Right ventricle myocardium inferior (tissue), 1 donor: ENCODE data around the gene WDR54. TPM values are rescaled to one million over a fixed set of nuclear protein-coding genes. Genes with fewer than 3 reads are reported as not detected.
"Not testable (repeated sequence)": the region's sequence is repeated elsewhere in the genome, so short reads cannot be mapped to it uniquely, and the experiment has no call there.

Source experiments
- ATAC-seq: fragments of 200-7000 bp; cut with Tn5 transposase; one replicate; pipeline ENCODE4 v1.9.1; 2020; ENCODE audit warnings: mild to moderate bottlenecking, moderate library complexity
- DNase-seq: peaks from one replicate; pipeline ENCODE4 v3.0.0; 2021; ENCODE audit errors: missing footprints
- intact Hi-C: fragments of 100-400 bp; cut with DNase I; formaldehyde crosslinking; loops from one replicate; pipeline ENCODE4 v1.11.0; 2022
- total RNA-seq: library from RNA; stranded (reverse); fragmentation: NEBNext Ultra II Directional; extraction: Animal tissue kit (Norgen Biotek cat#: 25700); gene quantifications from one replicate; pipeline ENCODE4 v1.2.1, GENCODE V29; 2021
- donor health status: DM: no; HTN: yes; CAD: no; lungs with severe emphysema.

WDR54 gene
- total RNA-seq, 1 donor from 2014 or later: 3.0 TPM

DNA sequence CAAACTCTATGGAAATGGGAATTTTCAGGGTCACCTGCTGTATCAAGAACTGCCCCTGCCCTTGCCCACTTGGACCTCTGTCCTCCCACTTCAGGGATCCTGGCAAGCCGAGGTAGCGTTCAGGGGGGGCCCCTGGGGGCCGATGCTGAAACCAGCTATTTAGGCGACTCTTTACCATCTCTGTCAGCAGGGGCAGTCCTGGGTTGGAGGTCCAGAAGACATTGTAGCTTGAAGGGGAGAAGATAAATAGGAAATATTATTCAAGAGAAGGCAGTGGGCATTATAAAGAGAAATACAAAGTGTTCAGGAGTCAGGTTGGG lies 41.2 kb downstream of the WDR54 start:
- DNase-seq (no peak), ATAC-seq (no peak)
- intact Hi-C loops: no loop called here

DNA sequence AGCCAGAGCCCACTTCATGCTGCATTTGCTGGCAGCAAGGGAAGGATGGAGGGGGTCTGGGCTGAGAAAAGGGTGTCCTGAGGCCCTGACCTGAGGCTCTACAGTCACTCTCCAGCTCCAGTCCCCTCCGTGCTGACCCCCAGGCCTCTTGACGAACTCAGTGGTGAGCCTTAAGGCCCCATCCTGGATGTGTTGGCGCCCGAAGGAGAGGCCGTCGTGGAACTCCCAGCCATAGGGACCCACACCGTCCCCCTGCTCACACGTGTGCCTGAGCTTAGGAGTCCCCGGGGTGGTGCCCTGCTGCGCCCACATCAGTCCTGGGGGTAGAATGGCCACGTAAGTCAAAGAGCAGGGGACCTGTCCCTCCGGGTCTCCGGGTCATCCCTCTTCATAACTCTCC lies 42.9 kb downstream of the WDR54 start:
- no peak for DNase-seq
- no peak for ATAC-seq
- intact Hi-C loops: no loop called here

DNA sequence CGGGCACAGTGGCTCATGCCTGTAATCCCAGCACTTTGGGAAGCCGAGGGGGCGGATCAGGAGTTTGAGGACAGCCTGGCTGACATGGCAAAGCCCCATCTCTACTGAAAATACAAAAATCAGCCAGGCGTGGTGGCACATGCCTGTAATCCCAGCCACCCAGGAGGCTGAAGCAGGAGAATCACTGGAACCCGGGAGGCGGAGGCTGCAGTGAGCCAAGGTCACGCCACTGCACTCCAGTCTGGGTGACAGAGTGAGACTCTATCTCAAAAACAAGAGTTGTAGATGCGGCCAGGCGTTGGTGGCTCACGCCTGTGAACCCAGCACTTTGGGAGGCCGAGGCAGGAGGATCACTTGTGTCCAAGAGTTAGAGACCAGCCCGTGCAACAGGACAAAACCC lies 49.2 kb downstream of the WDR54 start:
- DNase-seq, intact Hi-C loops, ATAC-seq: not testable (repeated sequence)

DNA sequence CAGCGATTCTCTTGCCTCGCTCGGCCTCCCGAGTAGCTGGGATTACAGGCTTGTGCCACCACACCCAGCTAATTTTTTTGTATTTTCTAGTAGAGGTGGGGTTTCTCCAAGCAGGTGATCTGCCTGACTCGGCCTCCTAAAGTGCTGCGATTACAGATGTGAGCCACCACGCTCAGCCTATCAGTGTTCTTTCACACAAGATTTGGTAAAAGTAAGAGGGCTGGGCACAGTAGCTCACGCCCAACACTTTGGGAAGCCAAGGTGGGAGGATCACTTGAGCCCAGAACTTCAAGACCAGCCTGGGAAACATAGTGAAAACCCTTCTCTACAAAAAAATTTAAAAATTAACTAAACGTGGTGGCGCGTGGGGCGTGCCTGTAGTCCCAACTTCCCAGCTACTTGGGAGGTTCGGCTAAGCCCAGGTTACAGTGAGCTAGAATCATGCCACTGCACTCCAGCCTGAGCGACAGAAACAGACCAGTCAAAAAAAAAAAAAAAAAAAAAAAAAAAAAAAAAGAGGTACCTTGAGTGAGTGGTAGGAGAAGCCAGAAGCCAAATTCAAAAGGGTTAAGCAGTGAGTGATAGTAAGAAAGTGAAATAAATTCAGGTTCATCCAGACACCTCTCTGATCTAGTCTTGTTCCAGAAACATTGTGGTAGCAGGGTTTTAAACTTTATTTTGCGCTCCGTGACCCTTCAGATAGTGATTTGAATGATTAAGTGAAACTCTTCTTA lies 50.0 kb downstream of the WDR54 start:
- ATAC-seq (no peak), DNase-seq (no peak)
- intact Hi-C loops: no loop called here

DNA sequence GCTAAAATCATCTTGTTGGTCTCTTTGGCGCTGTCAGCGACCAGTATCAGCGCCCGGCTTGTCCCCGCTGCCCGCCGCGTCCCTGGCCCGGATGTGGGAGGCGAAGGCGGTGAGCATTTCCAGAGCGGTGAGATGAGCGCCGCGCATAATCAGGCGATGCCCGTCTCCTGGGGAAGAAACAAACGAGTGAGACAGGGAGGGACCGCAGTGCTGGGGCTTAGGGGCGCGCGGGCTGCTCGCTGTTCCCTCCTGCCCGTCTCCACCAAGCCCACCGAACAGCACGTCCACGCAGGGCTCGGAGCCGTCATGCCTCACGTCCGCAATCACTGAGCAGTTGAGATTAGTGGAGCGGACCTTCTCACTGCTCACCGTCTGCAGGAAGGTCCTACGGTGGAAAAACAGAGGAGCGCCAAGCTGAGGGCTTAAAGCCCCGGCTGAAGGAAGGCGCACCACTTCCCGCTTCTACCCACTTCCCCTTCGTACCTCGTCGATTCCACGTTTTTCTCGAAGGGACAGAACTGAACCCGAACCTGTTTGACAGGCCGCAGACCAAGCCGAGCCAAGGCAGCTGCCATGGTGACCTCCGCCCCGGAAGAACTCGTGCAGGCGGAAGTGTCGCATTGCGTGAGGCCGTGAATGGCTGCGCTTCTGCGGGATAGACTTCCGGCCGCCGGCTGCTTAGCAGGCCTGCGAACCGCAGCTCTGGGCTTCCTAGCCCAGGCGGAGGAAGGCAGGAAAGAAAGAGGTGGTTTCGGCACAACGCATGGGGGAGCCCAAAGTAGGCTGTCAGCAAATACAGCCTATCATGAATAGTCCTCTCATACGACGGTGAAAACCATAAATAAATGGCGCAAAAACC lies 50.8 kb downstream of the WDR54 start, which contains the start of gene MRPL53:
Gene MRPL53, minus strand, starts transcription at position 595 of the 859 bp plus-strand sequence. Its CDS starts 20 bp downstream, at position 575.
- intact Hi-C loops: no loop called here
- ATAC-seq (peak; percentile 95), DNase-seq (peak; percentile 96)

DNA sequence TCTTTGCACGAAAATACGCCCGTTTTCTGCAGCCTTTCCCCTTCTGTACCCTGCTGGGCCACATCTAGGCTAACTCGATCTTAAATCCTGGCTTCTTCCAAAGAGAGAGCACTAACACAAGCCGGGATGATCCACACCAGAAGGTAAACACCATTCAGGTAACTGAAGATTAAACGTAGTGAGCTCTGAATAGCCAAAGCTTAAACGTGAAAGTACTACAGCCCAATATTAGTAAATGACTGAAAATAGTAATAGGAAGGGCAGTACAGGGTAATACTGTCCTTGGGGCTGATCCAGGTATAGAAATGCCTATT lies 51.4 kb downstream of the WDR54 start:
- DNase-seq (no peak), ATAC-seq (peak; percentile 0)
- intact Hi-C loops: no loop called here

DNA sequence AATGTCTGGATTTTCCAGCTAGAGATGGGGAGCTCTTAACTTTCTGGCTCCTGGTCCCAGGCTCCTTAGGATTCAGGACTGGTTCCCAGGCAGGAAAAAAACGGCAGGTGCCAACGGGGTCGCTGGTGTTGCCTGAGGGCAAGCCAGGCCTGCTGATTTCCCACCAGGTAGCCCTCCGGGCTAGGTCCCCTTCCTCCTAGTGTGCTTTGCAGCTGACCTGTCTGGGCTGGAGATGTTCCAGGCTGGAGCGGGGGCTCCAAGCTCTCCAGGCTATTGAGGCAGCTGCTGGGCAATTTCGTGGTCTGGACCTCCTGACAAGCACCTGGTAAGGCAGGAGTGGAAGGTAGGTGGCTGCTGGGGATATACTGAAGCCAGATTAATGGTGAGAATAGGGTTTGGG lies 53.0 kb downstream of the WDR54 start:
- ATAC-seq (no peak), DNase-seq (no peak)
- intact Hi-C loops: no loop called here

DNA sequence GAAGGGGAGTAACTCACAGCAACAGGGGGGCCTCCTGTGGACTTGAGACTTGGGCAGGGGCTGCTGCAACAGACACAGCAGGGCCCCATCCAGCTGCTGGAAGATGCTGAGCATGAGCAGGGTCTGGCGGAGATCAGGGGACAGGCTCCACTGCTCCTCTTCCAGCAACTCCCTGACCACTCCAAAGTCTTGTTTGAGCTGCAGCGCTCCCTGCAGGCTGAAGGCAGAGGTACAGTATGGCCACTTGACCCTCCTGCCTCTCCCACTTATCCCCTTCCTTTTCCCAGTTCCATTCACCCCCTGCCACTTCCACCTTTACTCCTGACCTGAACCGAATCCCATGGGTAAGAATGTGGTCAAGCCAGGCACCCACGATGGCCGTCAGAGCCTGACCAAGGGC lies 53.4 kb downstream of the WDR54 start:
- ATAC-seq (no peak), DNase-seq (no peak)
- intact Hi-C loops: no loop called here

Other genes starting within 250 kb of the WDR54 start
- gene MOB1A, start 242.9 kb upstream of the WDR54 start, total RNA-seq: 59.3 TPM
- 24.2 TPM for gene MTHFD2, start 223.1 kb upstream of the WDR54 start, total RNA-seq
- 1.1 TPM for gene SLC4A5, start 78.3 kb upstream of the WDR54 start, total RNA-seq
- 182 TPM for gene DCTN1, start 41.4 kb upstream of the WDR54 start, total RNA-seq
- gene C2orf81, start 111 bp upstream of the WDR54 start, total RNA-seq: 1.1 TPM
- 16.4 TPM for gene RTKN, start 20.2 kb downstream of the WDR54 start, total RNA-seq
- 15.7 TPM for gene INO80B, start 33.4 kb downstream of the WDR54 start, total RNA-seq
- 44.3 TPM for gene WBP1, start 36.7 kb downstream of the WDR54 start, total RNA-seq
- 20.7 TPM for gene MOGS, start 43.7 kb downstream of the WDR54 start, total RNA-seq
- 167 TPM for gene MRPL53, start 51.0 kb downstream of the WDR54 start, total RNA-seq
- gene CCDC142, start 61.3 kb downstream of the WDR54 start, total RNA-seq: 8.3 TPM
- 12.2 TPM for gene TTC31, start 61.4 kb downstream of the WDR54 start, total RNA-seq
- 0.43 TPM for gene LBX2, start 77.9 kb downstream of the WDR54 start, total RNA-seq
- gene PCGF1, start 86.0 kb downstream of the WDR54 start, total RNA-seq: 26.7 TPM
- not detected for gene TLX2, start 92.7 kb downstream of the WDR54 start, total RNA-seq
- not detected for gene DQX1, start 104.5 kb downstream of the WDR54 start, total RNA-seq
- gene AUP1, start 108.0 kb downstream of the WDR54 start, total RNA-seq: 53.7 TPM
- 29.2 TPM for gene HTRA2, start 108.2 kb downstream of the WDR54 start, total RNA-seq
- gene LOXL3, start 132.2 kb downstream of the WDR54 start, total RNA-seq: 4.8 TPM
- gene DOK1, start 133.0 kb downstream of the WDR54 start, total RNA-seq: 4.9 TPM
- not detected for gene M1AP, start 226.6 kb downstream of the WDR54 start, total RNA-seq
- gene SEMA4F, start 232.5 kb downstream of the WDR54 start, total RNA-seq: 3.7 TPM